H1 (cell line): ENCODE measurements around the gene PCDHGA11. TPM values are rescaled to one million over a fixed set of nuclear protein-coding genes. Genes with fewer than 3 reads are reported as not detected.

Experiments used
- BCL11A ChIP-seq, 2 experiments: IDR thresholded peaks; one replicate each; pipeline ENCODE4 v1.6.1; 2011; ENCODE audit warnings: low read depth in 2 of 2, low read length in 2 of 2, mild to moderate bottlenecking in 2 of 2
- CHD7 ChIP-seq: fragments of 300-600 bp; sonication (generic); IDR thresholded peaks from 2 replicates; pipeline ENCODE4 v1.7.1; 2012; ENCODE audit warnings: low read length, moderate library complexity, mild to moderate bottlenecking, inconsistent platforms; ENCODE audit not compliant: insufficient replicate concordance
- CREB1 ChIP-seq: IDR thresholded peaks from 2 replicates; pipeline ENCODE4 v1.6.1; 2012; ENCODE audit warnings: inconsistent platforms
- E2F6 ChIP-seq: IDR thresholded peaks from 2 replicates; pipeline ENCODE4 v1.6.1; 2012; ENCODE audit warnings: inconsistent platforms
- NANOG ChIP-seq: IDR thresholded peaks from 2 replicates; pipeline ENCODE4 v1.6.1; 2011; ENCODE audit warnings: low read length, low read depth, mild to moderate bottlenecking, inconsistent platforms; ENCODE audit not compliant: insufficient read depth, poor library complexity, severe bottlenecking
- polyA plus RNA-seq, 7 experiments: library from polyadenylated mRNA; depleted of rRNA in 3 of 7; stranded (reverse) in 5 of 7; unstranded in 2 of 7; fragments of >200 nt in 5 of 7; fragments of 200-250 nt in 2 of 7; gene quantifications; 1 replicate in 5 of 7; 2 replicates in 1 of 7; 4 replicates in 1 of 7; pipeline versions ENCODE4 v1.2.1 to v1.2.3, GENCODE V29; 2011 to 2013; ENCODE audit warnings: missing spikeins in 2 of 7, mixed read lengths in 2 of 7
- total RNA-seq: library from RNA; stranded (reverse); fragmentation: NEBNext Ultra II Directional; extraction: Animal tissue kit (Norgen Biotek cat#: 25700); gene quantifications from 2 replicates; pipeline ENCODE4 v1.2.1, GENCODE V29; 2021

Gene PCDHGA11
- total and polyA plus RNA-seq, 2 of the 8 experiments (the other 6 are each of a cell fraction or from before 2014, with no cell fraction given) = 2.2 to 8.2 TPM

GRCh38 chr5:141431286-141431685 lies 10.4 kb downstream of the PCDHGA11 start (continued):
- TF ChIP-seq CHD7 = no peak
- no peak for TF ChIP-seq E2F6
- TF ChIP-seq CREB1 = no peak
- no peak for TF ChIP-seq BCL11A (IDR thresholded peaks at IDR 0.05; ENCODE audit: low read depth in 2 of 2, low read length in 2 of 2)
- no peak for TF ChIP-seq NANOG
